NCI-H524 (cell line): ENCODE data around the gene CAPN1.
"Not testable (repeated sequence)": the region's sequence is repeated elsewhere in the genome, so short reads cannot be mapped to it uniquely, and the experiment has no call there.

Source experiments
- DNase-seq, 2 experiments: peaks; one replicate each; lab custom pipeline; 2025; lab: John Stamatoyannopoulos, UW

The CAPN1 gene

GRCh38 chr11:65218446-65218845, 36.7 kb downstream of the CAPN1 start:
- DNase-seq = no peak

GRCh38 chr11:65219930-65220213, 38.1 kb downstream of the CAPN1 start:
- DNase-seq = no peak

- DNase-seq = no peak
These were observed 39.3 kb downstream of the CAPN1 start for GRCh38 chr11:65221026-65221425.

- DNase-seq = no peak
These were observed 41.3 kb downstream of the CAPN1 start for GRCh38 chr11:65223011-65223410.

GRCh38 chr11:65224930-65225278, 43.2 kb downstream of the CAPN1 start:
- no peak for DNase-seq

GRCh38 chr11:65225279-65226102, 43.8 kb downstream of the CAPN1 start:
- peak in 1 of 2 experiments; percentile 45 for DNase-seq

- no peak for DNase-seq
These were observed 44.3 kb downstream of the CAPN1 start for GRCh38 chr11:65226103-65226442.

GRCh38 chr11:65227879-65228278, 46.2 kb downstream of the CAPN1 start:
- no peak for DNase-seq

GRCh38 chr11:65236194-65237059, 54.7 kb downstream of the CAPN1 start:
- no peak for DNase-seq

- not testable (repeated sequence) for DNase-seq
These were observed 56.6 kb downstream of the CAPN1 start for GRCh38 chr11:65238302-65238701.

- no peak for DNase-seq
These were observed 59.4 kb downstream of the CAPN1 start for GRCh38 chr11:65241134-65241533.

GRCh38 chr11:65241692-65242091, 60.0 kb downstream of the CAPN1 start:
- peak in 1 of 2 experiments; percentile 37 for DNase-seq

- DNase-seq = no peak
These were observed 60.7 kb downstream of the CAPN1 start for GRCh38 chr11:65242389-65242788.

GRCh38 chr11:65243797-65244196, 62.1 kb downstream of the CAPN1 start:
- DNase-seq = no peak

GRCh38 chr11:65245046-65245445, 63.3 kb downstream of the CAPN1 start:
- not testable (repeated sequence) for DNase-seq

GRCh38 chr11:65246506-65246905, 64.8 kb downstream of the CAPN1 start:
- DNase-seq = no peak

- not testable (repeated sequence) for DNase-seq
These were observed 66.5 kb downstream of the CAPN1 start for GRCh38 chr11:65248184-65248710.

GRCh38 chr11:65251476-65251875, 69.7 kb downstream of the CAPN1 start:
- DNase-seq = no peak

- DNase-seq = no peak
These were observed 73.0 kb downstream of the CAPN1 start for GRCh38 chr11:65254724-65255123.

- no peak for DNase-seq
These were observed 77.3 kb downstream of the CAPN1 start for GRCh38 chr11:65258988-65259387.

- DNase-seq = no peak
These were observed 78.6 kb downstream of the CAPN1 start for GRCh38 chr11:65260302-65260701.

GRCh38 chr11:65260756-65261590, 79.2 kb downstream of the CAPN1 start:
- peak in 1 of 2 experiments; percentile 10 for DNase-seq
